Measurements from ENCODE around the gene CASKIN1. TPM values are rescaled to one million over a fixed set of nuclear protein-coding genes. Genes with fewer than 3 reads are reported as not detected.

The CASKIN1 gene
- total RNA-seq, 1 experiment from 2014 or later = 5.9 TPM

- TF ChIP-seq SRF (IDR thresholded peaks at IDR 0.05; ENCODE audit: low read depth) (no peak), RAD21 (IDR thresholded peaks at IDR 0.05; ENCODE audit: low read depth) (no peak)
Observed at GRCh38 chr16:2200313-2200712, 3.9 kb upstream of the CASKIN1 start (continued).

- DNase-seq (ENCODE audit: low read depth, low spot score) (no peak), ATAC-seq (no peak)
- Histone ChIP-seq H3K9me3 (ENCODE audit: control insufficient read depth in 1 of 2, insufficient read depth in 1 of 2, low read depth in 1 of 2, low read length in 2 of 2) (no peaks in the 10 kb centered on the region), H3K4me3 (replicated peaks in 1 of 2; ENCODE audit: low read depth in 1 of 2, low read length in 2 of 2) (no peak overlapping the region), H3K27me3 (ENCODE audit: insufficient read depth, low read length) (no peaks in the 10 kb centered on the region), H3K9me2 (ENCODE audit: insufficient read depth) (no peaks in the 10 kb centered on the region), H3K9ac (ENCODE audit: low read length) (no peak overlapping the region), H3K79me2 (ENCODE audit: insufficient read depth, low read length) (no peaks in the 10 kb centered on the region), H3K4me1 (ENCODE audit: control insufficient read depth in 1 of 2, insufficient read depth in 2 of 2, low read length in 2 of 2) (peaks cover 8 to 17% of the 10 kb centered on the region in 2 experiments), H3K4me2 (ENCODE audit: low read length) (no peak overlapping the region), H3K27ac (ENCODE audit: low read depth, low read length) (no peak overlapping the region), H2AFZ (ENCODE audit: low read depth, low read length, poor library complexity, severe bottlenecking) (no peak overlapping the region), H3K36me3 (ENCODE audit: control insufficient read depth in 1 of 2, insufficient read depth in 2 of 2, low read length in 2 of 2) (no peaks in the 10 kb centered on the region), H4K20me1 (ENCODE audit: insufficient read depth) (no peaks in the 10 kb centered on the region)
- ChIA-PET POLR2A (no interaction called here), RAD21 (ENCODE audit: low non-redundant PET in 1 of 2, low total read pairs in 2 of 2, uncharacterized antibody in 2 of 2, unreplicated experiment in 2 of 2) (no interaction called here), CTCF (no interaction called here)
- no peak for TF ChIP-seq JUND (IDR thresholded peaks at IDR 0.05)
- no peak for TF ChIP-seq SRF (IDR thresholded peaks at IDR 0.05; ENCODE audit: low read depth)
- TF ChIP-seq CEBPB (IDR thresholded peaks at IDR 0.05; ENCODE audit: low read depth) = no peak
- TF ChIP-seq ATF3 (IDR thresholded peaks at IDR 0.05) = no peak
- TF ChIP-seq ZFX (IDR thresholded peaks at IDR 0.05) = no peak
- TF ChIP-seq MAX (IDR thresholded peaks at IDR 0.05) = no peak
- no peak for TF ChIP-seq YY1 (IDR thresholded peaks at IDR 0.05; ENCODE audit: extremely low read depth, insufficient replicate concordance, low read depth, low read length)
- TF ChIP-seq ZNF274 (IDR thresholded peaks at IDR 0.05; ENCODE audit: low read depth, low read length) = no peak
- no peak for TF ChIP-seq ZBTB33 (IDR thresholded peaks at IDR 0.05; ENCODE audit: extremely low read depth, insufficient replicate concordance, low read length)
- no peak for TF ChIP-seq EZH2 (IDR thresholded peaks at IDR 0.05)
- intact Hi-C loops (cut with micrococcal nuclease) = loop anchor here (10.0 kb wide), 1 partner anchor 305 kb away; no protein-coding TSS in a partner anchor
- BruUV-seq (replicated peaks) = no TSS peak
Observed at GRCh38 chr16:2199621-2200139, 3.3 kb upstream of the CASKIN1 start.
